ENCODE data around the gene CYP19A1.
A peak's percentile ranks its signal among the peaks of the same experiment; 100 is the strongest.

The CYP19A1 gene

DNA sequence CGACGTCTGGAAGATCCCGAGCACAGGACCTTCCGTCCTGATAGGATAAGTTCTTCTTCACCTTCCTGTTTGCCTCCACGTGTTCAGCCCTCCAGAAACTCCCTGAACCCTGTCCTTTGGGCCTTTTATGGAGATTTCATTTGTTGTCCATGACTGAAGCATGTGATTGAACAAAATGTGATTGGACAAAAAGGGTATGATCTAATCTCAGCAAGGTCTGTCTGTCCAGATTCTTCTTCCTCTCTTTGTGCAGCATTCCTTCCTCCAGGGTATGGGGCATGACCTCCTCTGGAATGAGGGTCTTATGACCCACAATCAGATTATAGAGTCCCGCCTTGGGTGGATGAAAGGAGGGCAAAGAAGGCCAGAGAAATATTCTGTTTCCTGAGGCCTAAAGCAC is at the start of gene CYP19A1:
Gene CYP19A1 (minus strand): TSS at position 101 of the 400 bp plus-strand sequence. CDS start 95,684 bp downstream, outside the sequence.
- no peak within 1 kb of the TSS for H3K4me3 ChIP-seq (ENCODE audit: low read depth, low read length)
- DNase-seq (ENCODE audit: low read depth), result no peak
- TF ChIP-seq, protein P1, sequence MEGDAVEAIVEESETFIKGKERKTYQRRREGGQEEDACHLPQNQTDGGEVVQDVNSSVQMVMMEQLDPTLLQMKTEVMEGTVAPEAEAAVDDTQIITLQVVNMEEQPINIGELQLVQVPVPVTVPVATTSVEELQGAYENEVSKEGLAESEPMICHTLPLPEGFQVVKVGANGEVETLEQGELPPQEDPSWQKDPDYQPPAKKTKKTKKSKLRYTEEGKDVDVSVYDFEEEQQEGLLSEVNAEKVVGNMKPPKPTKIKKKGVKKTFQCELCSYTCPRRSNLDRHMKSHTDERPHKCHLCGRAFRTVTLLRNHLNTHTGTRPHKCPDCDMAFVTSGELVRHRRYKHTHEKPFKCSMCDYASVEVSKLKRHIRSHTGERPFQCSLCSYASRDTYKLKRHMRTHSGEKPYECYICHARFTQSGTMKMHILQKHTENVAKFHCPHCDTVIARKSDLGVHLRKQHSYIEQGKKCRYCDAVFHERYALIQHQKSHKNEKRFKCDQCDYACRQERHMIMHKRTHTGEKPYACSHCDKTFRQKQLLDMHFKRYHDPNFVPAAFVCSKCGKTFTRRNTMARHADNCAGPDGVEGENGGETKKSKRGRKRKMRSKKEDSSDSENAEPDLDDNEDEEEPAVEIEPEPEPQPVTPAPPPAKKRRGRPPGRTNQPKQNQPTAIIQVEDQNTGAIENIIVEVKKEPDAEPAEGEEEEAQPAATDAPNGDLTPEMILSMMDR (IDR thresholded peaks at IDR 0.05; ENCODE audit: control insufficient read depth, extremely low read depth, insufficient read depth), result no peak

DNA sequence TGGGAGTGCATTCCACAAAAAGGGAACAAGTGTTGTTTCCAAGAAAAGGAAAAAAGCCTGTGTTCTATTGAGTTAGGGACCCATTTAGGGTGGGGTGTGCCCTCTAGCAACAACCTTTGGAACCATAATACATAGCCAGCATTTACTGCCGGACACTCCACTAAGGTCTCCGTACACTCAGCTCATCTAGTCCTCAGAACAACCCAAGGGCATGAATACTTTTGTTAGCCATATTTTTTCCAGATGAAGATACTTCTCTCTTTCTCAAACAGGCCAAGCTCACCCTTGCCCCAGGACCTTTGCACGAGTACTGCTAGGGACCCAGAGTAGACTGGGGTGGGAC is 49.3 kb upstream of the CYP19A1 start:
- H3K4me3 ChIP-seq (ENCODE audit: low read depth, low read length), result no peak overlapping the region
- TF ChIP-seq, protein P1 (IDR thresholded peaks at IDR 0.05; ENCODE audit: control insufficient read depth, extremely low read depth, insufficient read depth), result no peak
- no peak for DNase-seq (ENCODE audit: low read depth)

DNA sequence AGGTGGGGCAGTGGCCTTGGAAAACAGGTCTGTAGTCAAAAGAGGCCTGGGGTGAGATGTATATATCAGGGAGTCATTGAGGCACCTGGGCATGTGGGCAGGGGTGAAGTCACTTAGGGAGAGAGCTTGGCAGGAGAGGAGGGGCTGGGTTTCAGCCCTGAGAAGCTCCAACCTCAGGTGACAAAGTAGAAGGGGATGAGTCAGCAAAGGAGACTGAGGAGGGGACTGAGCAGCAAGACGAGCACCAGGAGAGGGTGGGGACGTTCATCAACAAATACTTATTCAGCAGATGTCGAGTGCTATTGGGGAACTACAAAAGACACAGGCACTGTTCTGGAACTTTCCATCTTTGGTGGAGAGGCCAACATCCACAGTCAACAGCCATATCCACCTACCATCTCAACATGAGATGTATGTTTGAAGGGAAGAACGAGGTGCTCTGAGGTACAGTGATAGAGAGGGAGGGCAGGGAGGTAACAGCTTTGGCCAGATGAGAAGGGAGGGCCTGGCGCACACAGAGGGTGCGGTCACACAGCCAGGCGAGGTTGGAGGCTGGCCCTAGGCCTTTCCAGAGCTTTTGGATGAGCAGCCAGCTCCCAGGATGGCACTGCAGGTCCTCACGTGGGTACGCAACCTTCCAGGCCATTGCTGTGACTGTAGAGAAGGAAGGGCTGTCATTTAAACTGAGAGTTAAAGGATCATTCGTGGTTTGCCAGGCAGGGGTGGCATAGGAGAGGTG is 48.7 kb upstream of the CYP19A1 start:
- TF ChIP-seq, protein P1 (IDR thresholded peaks at IDR 0.05; ENCODE audit: control insufficient read depth, extremely low read depth, insufficient read depth), result no peak
- H3K4me3 ChIP-seq (ENCODE audit: low read depth, low read length), result no peak overlapping the region
- no peak for DNase-seq (ENCODE audit: low read depth)

DNA sequence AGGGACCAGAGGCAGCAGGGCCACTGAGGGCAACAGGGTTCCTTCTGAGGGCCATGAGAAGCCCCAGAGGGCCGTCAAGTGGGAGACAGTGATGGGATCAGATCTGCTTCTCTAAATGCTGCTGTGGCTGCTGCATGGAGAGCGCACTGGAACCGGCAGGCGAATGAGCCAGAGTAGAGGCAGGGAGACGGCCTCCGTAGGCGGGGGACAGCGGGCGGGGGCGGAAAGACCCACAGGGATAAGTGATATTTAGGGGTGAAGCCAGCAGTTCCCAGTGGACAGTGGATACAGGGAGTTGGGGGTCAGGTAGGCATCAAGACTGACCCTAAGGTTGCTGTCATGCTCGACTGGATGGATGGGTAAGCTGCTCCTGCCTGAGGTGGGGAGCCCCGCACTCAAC is 48.1 kb upstream of the CYP19A1 start:
- TF ChIP-seq, protein P1 (IDR thresholded peaks at IDR 0.05; ENCODE audit: control insufficient read depth, extremely low read depth, insufficient read depth), result no peak
- no peak for DNase-seq (ENCODE audit: low read depth)
- H3K4me3 ChIP-seq (ENCODE audit: low read depth, low read length), result no peak overlapping the region

DNA sequence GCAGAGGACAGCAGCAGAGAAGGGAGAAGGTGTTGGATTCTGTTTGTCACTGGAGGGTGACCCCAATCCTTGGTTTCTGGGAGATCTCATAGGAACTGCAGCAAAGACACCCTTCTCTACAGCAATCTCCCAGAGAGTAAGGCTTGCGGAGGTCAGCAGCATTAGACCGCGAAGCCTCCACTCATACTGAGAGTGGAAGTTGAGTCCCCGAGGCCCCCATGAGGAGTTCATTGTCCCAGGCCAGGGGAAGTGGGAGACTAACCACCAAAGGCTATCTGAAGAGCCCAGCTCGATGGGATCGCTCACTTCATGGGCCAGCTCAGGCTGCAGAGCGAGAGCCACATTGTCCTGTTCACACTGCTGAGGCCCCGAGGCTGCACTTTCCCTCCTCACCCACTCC is 47.6 kb upstream of the CYP19A1 start:
- no peak for DNase-seq (ENCODE audit: low read depth)
- TF ChIP-seq, protein P1 (IDR thresholded peaks at IDR 0.05; ENCODE audit: control insufficient read depth, extremely low read depth, insufficient read depth), result no peak

DNA sequence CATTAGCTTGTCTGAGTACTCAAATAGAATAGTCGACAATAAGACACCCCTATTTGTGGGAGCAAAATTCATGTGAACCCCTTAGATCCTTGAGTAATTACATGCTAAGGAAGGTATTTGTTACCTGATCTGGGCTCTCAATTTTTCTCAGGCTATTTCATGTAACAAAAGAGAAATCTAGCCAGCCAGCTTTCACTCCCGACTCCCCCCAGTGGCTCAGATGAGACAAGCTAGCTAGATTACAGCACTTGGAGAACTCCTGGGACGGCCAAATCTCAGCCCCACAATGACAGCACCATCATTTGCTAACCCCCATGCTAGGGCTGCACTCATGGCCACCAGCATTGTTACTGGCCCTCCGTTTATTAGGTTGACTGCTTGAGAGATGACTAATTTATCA is 44.4 kb upstream of the CYP19A1 start:
- TF ChIP-seq, protein P1 (IDR thresholded peaks at IDR 0.05; ENCODE audit: control insufficient read depth, extremely low read depth, insufficient read depth), result peak; percentile 64
- no peak for DNase-seq (ENCODE audit: low read depth)
- no peak overlapping the region for H3K4me3 ChIP-seq (ENCODE audit: low read depth, low read length)

More for the DNA sequence above, 47.6 kb upstream of the CYP19A1 start:
- no peak overlapping the region for H3K4me3 ChIP-seq (ENCODE audit: low read depth, low read length)

Data from LNCaP clone FGC (cell line).